GM18873 (cell line): ENCODE results near the gene PDZK1IP1.

Experiments used
- ATAC-seq: cut with Tn5 transposase; IDR thresholded peaks from one replicate; pipeline ENCODE4 v1.9.1; 2021; ENCODE audit warnings: mild to moderate bottlenecking, moderate library complexity, moderate number of reproducible peaks; ENCODE audit not compliant: unreplicated experiment, low FRiP score

The PDZK1IP1 gene, protein sequence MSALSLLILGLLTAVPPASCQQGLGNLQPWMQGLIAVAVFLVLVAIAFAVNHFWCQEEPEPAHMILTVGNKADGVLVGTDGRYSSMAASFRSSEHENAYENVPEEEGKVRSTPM

DNA sequence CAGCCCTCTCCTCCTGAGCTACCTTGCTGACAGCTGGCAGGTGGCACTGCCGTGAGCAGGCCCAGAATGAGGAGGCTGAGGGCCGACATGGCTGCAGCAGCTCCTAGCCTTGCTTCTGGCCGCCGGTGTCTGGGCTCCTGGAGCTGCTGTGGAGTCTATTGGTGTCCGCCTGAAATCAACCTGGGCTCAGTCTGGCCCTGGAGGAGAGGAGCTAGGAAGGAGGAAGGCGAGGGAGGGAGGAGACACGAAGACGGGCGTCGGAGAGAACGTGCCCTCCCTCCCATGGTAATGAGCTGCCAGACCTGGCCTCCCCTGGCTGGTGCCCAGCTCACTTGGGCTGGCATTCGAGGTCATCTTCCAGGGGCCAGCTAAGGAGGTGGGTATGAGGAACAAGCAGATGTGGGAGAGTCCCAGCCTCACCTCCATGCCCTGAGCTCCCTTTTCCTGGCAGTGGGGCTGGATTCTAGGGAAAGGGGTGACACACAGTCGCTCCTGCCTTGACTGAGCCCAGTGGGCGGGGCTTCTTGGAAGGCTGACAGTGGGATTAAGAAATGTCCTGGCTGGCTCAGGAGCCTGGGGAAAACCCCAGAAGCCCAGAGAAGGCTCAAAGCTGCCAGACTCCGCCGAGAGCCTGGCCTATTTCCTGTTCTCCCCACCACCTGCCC is at the start of gene PDZK1IP1:
Gene PDZK1IP1 (minus strand): TSS at position 193 of the 665 bp plus-strand sequence. CDS start 104 bp downstream, at position 89.
- no peak for ATAC-seq

DNA sequence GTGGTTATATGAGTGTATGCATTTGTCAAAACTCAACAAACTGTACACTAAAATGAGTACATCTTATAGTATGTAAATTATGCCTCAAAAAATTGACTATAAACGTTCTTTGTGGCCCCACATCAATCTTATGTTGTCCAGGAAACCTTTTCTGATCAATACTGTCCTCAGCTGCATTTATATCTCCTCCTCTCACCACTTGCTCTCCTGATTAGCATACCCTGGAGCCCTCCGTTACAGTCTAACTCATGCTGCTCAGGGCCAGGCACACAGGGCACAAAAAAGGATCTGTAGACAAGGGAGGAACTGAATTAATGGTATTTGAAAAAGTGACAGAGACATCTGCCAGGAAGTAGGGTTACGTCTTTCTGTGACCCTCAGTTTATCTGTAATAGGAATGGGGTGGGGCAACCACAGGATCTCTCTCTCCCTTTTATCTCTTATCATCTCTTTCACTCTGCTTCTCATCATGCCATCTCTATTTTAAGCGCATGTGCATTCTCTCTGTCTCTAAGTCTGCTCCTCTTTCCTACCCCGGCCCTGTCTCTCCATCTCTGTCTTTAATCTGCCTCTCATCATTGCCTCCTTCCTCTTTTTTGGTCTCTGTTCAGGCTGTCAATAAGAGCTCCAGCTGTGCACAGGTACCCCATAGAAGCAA is 49.2 kb upstream of the PDZK1IP1 start:
- no peak for ATAC-seq

DNA sequence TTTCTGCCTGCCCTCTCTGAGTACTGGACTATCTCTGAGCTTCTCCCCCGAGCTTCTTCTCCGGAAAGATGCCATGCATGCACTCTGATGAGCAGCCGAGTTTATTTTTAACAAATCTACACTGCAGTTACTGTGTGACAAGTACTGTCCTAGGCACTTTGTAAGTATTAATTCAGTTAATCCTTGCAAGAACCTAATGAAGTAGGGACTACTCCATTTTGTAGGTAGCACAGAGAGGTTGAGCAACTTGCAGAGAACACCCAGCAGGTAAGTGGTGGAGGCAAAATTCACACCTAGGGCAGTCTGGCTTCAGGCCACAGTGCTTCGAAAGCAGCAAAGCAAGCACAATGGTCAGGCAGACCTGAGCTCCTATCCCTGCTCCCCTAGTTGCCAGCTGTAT is 46.0 kb upstream of the PDZK1IP1 start:
- ATAC-seq, result no peak

DNA sequence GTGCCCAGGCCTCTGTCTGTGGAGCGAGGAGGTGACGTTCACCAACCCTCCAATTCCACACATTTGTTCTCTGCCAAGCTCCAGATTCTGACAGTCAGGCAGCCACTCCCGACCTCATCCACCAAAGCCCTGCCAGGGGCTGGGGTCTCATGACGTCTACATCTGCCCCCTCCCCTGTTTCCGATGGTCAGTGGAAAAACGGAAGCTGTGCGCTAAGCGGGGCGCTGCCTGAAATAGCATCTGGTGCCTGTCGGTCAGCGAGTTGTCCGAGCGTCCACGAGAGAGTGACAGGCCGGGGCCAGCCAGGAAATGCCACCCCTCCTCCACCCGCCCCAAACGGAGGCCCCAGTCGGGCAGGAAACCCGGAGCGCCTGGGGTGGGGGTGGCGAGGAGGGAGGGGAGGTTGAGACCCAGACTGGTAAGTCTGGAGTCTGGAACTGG is 45.4 kb upstream of the PDZK1IP1 start:
- ATAC-seq, result no peak

DNA sequence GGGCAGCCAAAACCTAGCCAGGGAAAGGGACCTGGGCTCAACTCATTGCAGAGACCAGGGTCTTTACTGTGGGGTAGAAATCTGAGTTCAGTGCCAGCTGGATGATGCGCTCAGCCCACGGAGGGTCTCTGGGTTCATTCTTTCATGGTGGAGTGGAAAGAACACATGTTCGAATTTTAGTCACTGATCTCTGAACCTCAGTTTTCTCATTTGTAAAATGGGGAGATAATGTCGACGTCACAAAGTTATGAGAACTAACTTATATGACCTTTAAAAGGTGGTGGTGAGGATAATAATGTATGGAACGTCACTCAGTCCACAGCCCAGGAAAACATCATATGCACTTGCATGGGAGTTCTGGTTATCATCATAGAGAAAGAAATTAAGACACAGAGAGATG is 43.4 kb upstream of the PDZK1IP1 start:
- no peak for ATAC-seq

DNA sequence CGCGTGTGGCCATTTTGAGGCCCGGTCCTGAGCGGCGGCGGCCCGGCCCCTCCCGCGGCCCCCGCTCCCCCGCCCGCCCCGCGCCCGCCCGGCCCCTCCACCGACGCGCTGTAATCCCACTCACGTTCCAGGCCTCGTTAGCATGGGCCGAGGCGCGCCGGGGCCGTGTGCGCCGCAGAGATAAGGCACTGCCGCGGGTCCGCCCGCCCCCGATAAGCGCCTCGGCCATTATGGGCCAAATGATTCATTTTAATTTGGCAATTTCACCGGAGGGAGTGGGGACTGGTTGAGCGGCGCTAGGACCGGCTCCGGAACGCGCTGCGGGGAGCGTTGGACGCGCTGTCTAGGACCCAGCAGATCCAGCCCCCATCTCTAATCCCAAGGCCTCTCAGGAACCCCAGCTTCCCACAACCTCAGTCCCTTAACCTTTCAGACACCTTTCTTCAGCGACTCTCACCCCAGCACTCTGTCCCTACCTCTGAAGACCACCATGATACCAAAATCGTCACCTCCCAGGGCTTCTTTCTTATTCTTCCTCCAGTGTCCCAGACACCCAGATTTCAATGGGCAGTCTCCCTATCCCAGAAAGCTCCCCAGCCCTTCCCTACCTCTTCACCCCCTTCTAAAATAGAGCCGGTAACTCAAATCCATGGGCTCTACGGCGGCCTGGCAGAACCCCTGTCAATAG is 42.5 kb upstream of the PDZK1IP1 start, which contains the start of gene TAL1:
Gene TAL1 (minus strand): TSS at position 39 of the 688 bp plus-strand sequence. CDS start 6,337 bp downstream, outside the sequence.
- no peak for ATAC-seq

DNA sequence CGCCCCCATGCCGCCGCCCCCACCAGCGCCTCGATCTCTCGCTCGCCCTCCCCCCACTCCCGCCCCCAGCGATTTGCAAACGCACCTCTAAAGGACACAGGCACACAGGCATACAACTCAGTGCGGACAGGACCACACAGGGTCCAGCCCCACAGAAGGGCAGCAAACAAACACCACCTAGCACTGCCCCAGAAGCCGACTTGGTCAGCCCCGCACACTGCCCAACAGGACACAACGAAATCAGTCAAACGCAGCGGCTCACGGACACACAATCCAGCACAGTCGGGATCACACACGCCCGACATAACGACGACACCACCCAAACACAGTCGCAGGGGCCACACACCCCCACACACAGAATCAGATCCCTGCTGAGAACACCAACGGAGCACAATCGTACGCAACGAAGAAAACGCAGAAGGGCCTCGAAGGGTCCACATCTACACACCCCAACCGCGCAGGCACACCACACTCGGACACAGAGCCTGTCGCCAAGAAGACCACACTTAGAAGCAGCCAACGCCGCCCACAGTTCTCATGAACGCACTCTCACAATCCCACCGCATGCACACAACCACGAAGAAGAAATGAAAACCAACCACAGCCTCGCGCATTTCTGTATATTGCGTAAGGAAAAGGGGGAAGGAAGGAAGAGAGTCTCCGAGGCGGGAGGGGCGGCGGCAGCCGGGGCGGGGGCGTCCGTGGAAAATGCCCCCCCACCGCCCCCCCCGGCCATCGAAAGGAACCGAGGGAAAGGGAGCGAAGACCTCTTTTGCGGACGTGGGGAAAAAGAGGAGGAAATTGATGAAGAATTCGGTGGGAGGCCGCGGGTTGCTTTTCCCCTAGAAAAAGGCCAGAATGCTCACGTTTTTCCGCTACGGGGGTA is 41.7 kb upstream of the PDZK1IP1 start:
- ATAC-seq, result no peak

DNA sequence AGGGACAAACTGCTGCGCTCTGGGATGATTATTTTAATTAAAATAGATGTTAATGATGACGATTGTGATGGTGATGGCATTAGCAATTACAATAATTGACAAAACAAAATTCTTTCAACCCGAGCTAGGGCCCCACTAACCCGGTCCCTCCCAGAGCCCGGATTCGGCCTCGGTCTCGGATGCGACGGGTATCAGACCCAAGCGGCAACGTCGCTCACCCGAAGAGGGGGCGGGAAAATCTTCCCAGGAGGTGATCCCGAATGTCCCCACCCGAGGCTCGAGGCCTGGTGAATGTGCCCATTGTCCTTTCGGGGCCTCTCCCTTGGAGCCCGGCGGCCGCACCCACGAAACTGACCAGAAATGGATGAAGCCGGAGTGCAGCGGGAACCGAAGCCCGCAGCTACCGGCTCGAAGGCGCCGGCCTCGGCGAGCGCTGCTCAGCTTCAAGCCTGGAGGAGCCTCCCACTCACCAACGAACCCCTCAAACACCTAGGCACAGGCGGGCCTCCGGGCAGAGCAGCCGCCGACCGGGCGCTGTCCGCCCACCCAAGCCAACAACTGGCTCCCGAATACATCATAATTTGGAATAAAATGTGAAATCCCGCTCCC is 41.0 kb upstream of the PDZK1IP1 start:
- ATAC-seq, result no peak

DNA sequence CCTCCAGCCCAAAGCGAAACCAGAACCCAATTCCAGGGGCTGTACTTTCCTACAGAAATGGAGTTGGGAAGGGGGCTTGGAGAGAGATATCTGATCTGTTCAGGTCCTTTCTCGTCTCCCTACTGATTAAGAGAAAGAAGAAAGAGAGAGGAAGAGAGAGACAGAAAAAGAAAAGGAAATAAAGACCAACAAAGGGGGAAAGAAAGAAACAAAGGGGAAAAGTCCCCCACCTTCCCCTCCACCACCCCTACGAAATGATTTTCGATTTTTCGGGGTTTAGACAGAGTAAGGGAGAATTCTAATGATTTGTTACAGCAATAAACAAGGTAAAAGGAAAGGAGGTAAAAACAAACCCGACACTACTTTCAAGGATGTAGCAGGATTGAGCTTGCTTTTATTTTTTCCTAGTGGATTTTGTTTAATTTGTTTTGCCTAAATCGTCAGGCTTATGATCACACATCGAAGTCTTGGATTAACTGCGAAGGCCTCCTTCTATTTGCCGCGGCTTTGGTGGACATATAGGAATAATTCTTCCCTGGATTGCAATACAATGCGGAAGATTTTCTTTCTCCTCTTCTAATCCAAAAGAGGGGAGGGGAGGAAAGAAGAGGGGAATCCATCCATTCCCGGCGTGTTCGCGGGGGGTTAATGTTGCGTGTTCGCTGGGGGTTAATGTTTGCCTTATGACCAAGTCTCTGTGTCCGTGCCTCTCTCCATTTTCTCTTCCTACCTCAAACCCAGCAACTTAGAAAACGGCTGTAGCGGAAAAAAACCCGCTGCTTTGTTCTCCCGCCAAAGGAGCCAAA is 40.3 kb upstream of the PDZK1IP1 start:
- no peak for ATAC-seq

DNA sequence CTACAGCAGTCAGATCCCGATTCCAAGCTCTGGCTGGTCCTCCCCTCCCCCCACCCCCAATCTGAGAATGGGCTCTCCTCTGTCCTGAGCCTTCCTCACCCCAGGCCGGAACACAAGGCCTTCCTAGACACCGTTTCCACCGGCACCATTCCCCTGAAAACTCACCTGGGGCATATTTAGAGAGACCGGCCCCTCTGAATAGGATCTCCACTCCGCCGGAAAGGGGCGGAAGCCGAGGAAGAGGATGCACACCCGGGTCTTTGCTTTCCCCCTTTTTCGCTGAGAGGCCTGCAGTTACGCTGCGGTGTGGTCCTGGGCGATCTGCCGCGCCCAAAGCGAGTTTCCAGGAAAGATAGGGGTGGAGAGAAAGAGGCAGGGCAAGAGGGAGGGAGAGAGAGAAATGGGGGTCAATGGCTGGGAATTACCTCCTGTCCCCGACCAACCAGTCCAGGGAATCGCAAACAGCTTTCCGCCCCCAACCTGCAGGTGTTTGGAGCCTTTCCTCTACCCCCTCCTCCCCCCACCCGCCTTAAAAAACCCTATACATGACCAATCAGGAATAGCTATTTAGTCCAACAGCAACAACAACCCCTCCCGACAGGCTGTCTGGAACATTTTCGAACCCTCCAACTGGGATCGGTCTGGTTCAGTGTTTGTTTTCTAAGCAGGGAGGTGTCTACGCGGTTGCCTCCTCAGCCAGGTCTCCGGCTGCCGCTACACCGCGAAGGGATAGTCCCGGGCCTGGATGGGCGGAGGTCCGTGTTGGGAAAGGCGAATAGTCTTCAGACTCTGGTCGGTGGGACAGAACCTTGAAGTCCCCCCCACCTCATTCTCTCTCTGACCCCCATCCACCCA is 39.4 kb upstream of the PDZK1IP1 start:
- no peak for ATAC-seq

DNA sequence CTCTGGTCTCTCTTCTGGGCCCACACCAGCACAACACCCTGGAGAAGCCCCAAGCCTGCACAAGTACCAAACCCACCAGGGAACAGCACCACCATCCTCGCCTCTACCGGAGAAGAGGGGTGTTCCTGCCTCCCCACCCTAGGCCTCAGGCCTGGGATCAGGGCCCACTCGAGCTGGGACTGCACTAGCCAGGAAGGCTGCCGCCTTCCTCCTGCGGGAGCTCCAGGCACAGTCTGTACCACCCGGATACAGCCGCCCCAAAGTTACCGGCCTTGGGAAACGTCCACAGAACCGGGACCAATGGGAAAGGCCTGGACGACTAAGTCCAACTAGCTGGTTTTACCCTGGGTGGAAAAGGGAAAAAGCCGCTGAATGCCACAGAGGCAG is 38.8 kb upstream of the PDZK1IP1 start:
- ATAC-seq, result no peak

DNA sequence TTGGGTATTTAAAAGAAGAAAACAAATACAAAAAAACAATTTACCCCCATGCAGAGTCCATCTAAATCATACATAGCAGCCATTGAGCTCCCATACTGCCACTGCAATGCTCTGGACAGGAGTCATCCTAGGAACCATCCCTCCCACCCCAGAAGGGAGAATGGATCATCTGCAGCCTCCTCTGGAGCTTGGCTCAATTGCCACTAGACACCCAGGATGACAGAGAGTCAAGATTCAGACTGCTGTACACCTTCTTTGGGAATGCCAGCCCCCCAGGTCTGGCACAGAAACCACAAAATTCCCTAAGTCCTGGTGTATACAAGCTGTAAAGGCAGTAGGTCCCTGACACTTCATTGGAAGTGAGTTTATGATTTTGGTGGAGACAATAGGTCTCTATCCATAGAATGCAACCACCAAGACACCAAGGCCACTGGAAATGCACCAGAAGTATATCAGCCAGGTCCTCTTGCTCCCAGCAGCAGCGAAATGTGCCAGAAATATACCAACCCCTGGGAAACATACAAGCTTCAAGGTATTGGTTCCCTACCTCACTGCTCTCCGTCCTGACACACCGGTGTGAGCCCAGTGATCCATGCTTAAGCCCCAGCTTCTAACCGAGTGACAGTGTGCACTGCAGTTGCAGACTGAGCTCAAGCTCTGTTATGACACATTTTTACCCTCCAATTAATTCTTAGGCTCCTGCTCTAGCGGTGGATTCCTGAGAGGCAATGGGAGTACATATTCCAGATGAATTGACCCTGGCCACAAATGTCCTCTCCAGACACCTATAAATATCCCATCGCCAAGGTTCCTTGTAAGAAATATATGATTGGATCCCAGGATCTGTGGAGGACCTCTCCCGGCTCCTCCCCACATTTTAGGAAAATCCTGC is 37.8 kb upstream of the PDZK1IP1 start:
- ATAC-seq, result no peak

DNA sequence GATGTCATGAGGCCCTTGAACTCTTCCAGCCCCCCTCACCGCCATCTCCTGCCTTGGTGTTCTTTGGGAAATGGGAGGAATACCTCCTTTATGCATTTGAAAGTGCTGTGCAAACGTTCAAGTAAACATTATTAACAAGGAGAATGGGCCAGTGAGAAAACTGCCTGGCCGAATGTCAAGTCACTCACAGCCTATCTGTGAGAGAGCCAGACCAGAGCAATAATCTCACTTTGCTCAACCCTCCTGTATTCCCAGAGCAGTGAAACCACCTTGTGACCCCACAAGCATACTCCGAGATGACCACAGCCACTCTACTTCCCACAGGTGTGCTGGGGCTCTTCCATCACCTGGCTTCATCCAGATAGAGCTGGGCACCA is 37.0 kb upstream of the PDZK1IP1 start:
- no peak for ATAC-seq

DNA sequence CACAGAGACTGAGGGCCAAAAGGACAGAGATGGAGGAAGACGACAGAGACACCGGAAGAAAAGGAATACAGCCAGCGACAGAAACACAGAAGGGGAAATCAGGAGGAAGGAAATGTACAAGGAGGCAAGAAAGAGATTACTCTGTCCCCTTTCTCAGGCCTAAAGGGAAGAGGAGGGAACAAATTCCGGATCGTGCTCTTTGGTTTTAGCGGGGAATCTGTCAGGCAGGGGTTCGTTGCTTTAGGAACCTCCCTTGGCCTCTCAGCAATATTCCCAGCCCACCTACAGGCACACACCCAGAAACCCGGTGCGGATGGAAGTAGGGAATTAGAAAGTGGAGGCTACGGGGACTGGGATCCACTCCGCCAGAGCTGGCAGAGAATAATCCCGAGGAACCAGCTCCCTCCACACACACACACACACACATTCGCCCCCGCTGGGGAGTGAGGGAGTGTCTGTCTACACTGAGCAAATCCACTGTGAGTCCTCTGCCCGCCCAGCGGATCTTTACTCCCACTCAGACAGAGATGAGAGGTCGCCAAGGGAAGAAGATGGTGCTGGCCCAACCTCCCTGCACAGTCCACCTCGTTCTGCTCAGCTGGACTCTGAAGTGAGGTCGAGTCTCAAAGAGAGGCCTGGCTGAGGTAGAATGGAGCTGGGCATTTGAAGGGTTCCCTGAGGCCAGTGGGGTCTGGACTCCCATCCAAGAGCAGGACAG is 36.4 kb upstream of the PDZK1IP1 start:
- no peak for ATAC-seq

DNA sequence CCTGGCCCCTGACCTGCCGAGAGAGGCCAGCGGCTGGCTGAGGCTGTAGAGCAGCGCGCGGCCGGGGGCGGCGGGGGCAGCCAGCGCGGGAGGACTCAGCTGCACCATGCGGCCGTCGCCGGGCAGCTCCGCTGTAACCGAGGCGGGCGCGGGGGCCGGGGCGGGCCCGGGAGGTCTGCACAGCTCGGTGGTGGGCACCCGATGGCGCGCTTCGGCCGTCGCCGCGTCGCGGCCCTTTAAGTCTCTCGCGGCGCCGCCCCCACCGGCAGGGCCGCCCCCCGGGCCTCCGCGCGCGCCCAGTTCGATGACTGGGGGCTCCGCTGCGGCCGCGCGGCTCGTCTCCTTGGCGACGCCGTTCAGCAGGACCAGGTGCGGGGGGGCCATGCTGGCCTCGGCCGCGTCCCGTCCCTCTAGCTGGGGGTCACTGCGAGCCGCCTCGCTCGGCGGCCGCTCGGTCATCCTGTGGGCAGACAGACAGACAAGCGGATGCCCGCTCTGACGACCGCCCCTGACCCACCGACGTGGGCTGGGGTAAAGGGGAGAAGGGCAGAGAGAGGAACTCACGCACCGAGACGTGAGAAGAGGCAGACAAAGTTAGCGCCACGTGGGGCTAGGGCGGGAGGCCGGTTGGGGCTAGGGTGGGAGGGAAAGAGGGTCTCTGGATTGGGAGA is 35.7 kb upstream of the PDZK1IP1 start:
- ATAC-seq, result no peak
